Activated gamma-delta T cell treated with Interleukin-2 at 50 U/mL for 16 hours (primary cell): ENCODE data around the gene WEE1.
"Not testable (repeated sequence)": the region's sequence is repeated elsewhere in the genome, so short reads cannot be mapped to it uniquely, and the experiment has no call there.

Experiments used
- DNase-seq: peaks from one replicate; pipeline ENCODE4 v3.0.0-alpha.2; 2020

The WEE1 gene

GRCh38 chr11:9600644-9601036 is 27.2 kb downstream of the WEE1 start:
- DNase-seq, result no peak

- DNase-seq, result peak; percentile 46
Measured at GRCh38 chr11:9601037-9601875, 27.8 kb downstream of the WEE1 start.

GRCh38 chr11:9601876-9602199 is 28.4 kb downstream of the WEE1 start:
- no peak for DNase-seq

GRCh38 chr11:9603214-9603613 is 29.7 kb downstream of the WEE1 start:
- not testable (repeated sequence) for DNase-seq

GRCh38 chr11:9604134-9604533 is 30.7 kb downstream of the WEE1 start:
- no peak for DNase-seq

GRCh38 chr11:9605742-9606141 is 32.3 kb downstream of the WEE1 start:
- DNase-seq, result no peak

GRCh38 chr11:9606809-9607510 is 33.5 kb downstream of the WEE1 start:
- DNase-seq, result no peak

GRCh38 chr11:9607511-9607899 is 34.0 kb downstream of the WEE1 start:
- no peak for DNase-seq

GRCh38 chr11:9609002-9609759 is 35.7 kb downstream of the WEE1 start:
- DNase-seq, result no peak

GRCh38 chr11:9609841-9610240 is 36.4 kb downstream of the WEE1 start:
- DNase-seq, result no peak

GRCh38 chr11:9613118-9613829 is 39.8 kb downstream of the WEE1 start:
- DNase-seq, result peak; percentile 85

GRCh38 chr11:9613830-9614762 is 40.6 kb downstream of the WEE1 start:
- peak; percentile 84 for DNase-seq

GRCh38 chr11:9615031-9615451 is 41.6 kb downstream of the WEE1 start:
- DNase-seq, result no peak

GRCh38 chr11:9616042-9616675 is 42.7 kb downstream of the WEE1 start:
- no peak for DNase-seq

GRCh38 chr11:9616858-9617257 is 43.4 kb downstream of the WEE1 start:
- no peak for DNase-seq

GRCh38 chr11:9617940-9618339 is 44.5 kb downstream of the WEE1 start:
- no peak for DNase-seq

GRCh38 chr11:9619004-9619403 is 45.5 kb downstream of the WEE1 start:
- no peak for DNase-seq

GRCh38 chr11:9619971-9620370 is 46.5 kb downstream of the WEE1 start:
- DNase-seq, result no peak

- not testable (repeated sequence) for DNase-seq
Measured at GRCh38 chr11:9622353-9622752, 48.9 kb downstream of the WEE1 start.

GRCh38 chr11:9623053-9623452 is 49.6 kb downstream of the WEE1 start:
- not testable (repeated sequence) for DNase-seq

GRCh38 chr11:9624448-9624847 is 51.0 kb downstream of the WEE1 start:
- no peak for DNase-seq
